Nephron progenitor cell (in vitro differentiated cells): Measurements from ENCODE around the gene FKBP14.

Source experiments
- DNase-seq: peaks from one replicate; pipeline ENCODE4 v3.0.0; 2021
- H3K27ac Mint-ChIP-seq: 2 replicates; pipeline ENCODE4 v1.8.0; 2021; ENCODE audit warnings: mild to moderate bottlenecking, moderate library complexity, mixed read lengths
- H3K27me3 Mint-ChIP-seq: 2 replicates; pipeline ENCODE4 v1.8.0; 2021; ENCODE audit warnings: mild to moderate bottlenecking, low read depth, mixed read lengths; ENCODE audit not compliant: poor library complexity
- H3K36me3 Mint-ChIP-seq: 2 replicates; pipeline ENCODE4 v1.8.0; 2021; ENCODE audit warnings: low read depth, mixed read lengths
- H3K4me1 Mint-ChIP-seq: 2 replicates; pipeline ENCODE4 v1.8.0; 2021; ENCODE audit warnings: mixed read lengths
- H3K4me3 Mint-ChIP-seq: 2 replicates; pipeline ENCODE4 v1.8.0; 2021; ENCODE audit warnings: mild to moderate bottlenecking, moderate library complexity, mixed read lengths
- H3K9me3 Mint-ChIP-seq: 2 replicates; pipeline ENCODE4 v1.8.0; 2021; ENCODE audit warnings: mild to moderate bottlenecking, moderate library complexity, mixed read lengths
- TF ChIP-seq, protein P1 (sequence below): fragments of 200-600 bp; sonication (generic); IDR thresholded peaks from 2 replicates; pipeline ENCODE4 v1.5.0; 2021; ENCODE audit warnings: antibody characterized with exemption

FKBP14 gene

DNA sequence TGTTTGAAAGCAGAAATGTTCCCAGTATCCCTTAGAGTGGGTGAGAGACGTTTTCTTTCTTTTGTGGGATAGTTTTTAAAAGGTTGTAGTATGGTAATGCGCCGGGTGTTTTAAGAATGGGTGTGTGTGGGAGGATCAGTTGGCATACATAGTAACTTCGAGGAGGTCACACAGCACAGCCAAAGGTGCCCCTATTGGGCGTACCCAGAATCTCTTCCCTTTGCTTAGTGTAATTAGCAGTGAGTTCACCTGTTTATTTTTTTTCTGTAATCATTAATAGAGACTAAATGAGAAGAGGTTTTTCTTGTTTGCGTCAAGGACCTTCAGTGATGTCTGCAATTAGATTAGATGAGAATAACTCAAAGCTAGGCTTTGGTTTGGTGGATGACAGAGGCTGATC, 3.2 kb upstream of the FKBP14 start:
- H3K27me3 Mint-ChIP-seq = no peaks in the 10 kb centered on the region
- TF ChIP-seq, protein P1, sequence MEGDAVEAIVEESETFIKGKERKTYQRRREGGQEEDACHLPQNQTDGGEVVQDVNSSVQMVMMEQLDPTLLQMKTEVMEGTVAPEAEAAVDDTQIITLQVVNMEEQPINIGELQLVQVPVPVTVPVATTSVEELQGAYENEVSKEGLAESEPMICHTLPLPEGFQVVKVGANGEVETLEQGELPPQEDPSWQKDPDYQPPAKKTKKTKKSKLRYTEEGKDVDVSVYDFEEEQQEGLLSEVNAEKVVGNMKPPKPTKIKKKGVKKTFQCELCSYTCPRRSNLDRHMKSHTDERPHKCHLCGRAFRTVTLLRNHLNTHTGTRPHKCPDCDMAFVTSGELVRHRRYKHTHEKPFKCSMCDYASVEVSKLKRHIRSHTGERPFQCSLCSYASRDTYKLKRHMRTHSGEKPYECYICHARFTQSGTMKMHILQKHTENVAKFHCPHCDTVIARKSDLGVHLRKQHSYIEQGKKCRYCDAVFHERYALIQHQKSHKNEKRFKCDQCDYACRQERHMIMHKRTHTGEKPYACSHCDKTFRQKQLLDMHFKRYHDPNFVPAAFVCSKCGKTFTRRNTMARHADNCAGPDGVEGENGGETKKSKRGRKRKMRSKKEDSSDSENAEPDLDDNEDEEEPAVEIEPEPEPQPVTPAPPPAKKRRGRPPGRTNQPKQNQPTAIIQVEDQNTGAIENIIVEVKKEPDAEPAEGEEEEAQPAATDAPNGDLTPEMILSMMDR = no peak
- DNase-seq = no peak

GRCh38 chr7:30028749-30029635, 2.5 kb upstream of the FKBP14 start:
- Mint-ChIP-seq H3K4me3 (no peak overlapping the region), H3K27me3 (no peaks in the 10 kb centered on the region), H3K27ac (peak overlapping the region; percentile 98), H3K36me3 (peaks cover under 1% of the 10 kb centered on the region), H3K4me1 (peaks cover 34% of the 10 kb centered on the region), H3K9me3 (no peaks in the 10 kb centered on the region)
- DNase-seq = no peak
- TF ChIP-seq, protein P1 = no peak

More for the DNA sequence above, 3.2 kb upstream of the FKBP14 start:
- no peaks in the 10 kb centered on the region for H3K9me3 Mint-ChIP-seq
- H3K4me3 Mint-ChIP-seq = no peak overlapping the region
- H3K4me1 Mint-ChIP-seq = peaks cover 36% of the 10 kb centered on the region
- H3K27ac Mint-ChIP-seq = peak overlapping the region; percentile 98
- peaks cover 7% of the 10 kb centered on the region for H3K36me3 Mint-ChIP-seq

DNA sequence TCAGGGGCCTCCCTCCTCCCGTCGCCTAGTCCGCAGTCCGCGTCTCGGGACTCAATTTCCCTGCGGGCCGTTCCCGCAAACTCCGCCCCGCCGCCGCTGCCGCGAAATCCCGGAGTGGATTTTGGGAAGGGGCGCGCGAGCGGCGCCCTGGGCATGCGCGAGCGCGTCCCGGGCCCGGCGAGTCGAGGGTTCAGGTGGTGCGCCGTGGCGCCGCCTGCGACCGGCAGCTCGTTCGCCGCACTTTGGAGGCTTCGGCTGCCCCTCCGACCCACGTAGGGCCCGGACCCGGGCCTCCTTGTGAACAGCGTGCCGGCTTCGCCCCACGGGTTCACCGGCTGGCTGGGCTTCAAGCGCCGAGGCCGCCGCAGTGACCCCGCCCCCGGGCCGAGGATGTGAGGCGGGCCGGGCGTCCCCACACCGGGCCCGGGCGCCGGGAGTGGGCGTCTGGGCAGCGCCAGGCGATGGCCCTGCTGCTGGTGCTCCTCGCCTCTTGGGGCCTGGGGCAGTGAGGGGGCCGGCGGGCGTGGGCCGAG, 1.8 kb upstream of the FKBP14 start, which contains the start of gene PLEKHA8:
Gene PLEKHA8 (plus strand): TSS at position 197 of the 533 bp plus-strand sequence. CDS start 351 bp downstream, outside the sequence.
- Mint-ChIP-seq H3K36me3 (peaks cover 8% of the 10 kb centered on the region), H3K27me3 (no peaks in the 10 kb centered on the region), H3K27ac (peak within 1 kb of the TSS; percentile 98), H3K4me3 (peak within 1 kb of the TSS; percentile 94), H3K9me3 (no peaks in the 10 kb centered on the region), H3K4me1 (peaks cover 39% of the 10 kb centered on the region)
- peak; percentile 92 for DNase-seq
- TF ChIP-seq, protein P1 = no peak

GRCh38 chr7:30027740-30028215, 1.3 kb upstream of the FKBP14 start:
- Mint-ChIP-seq H3K36me3 (peaks cover 13% of the 10 kb centered on the region), H3K4me3 (peak overlapping the region; percentile 94)
- TF ChIP-seq, protein P1 = no peak

GRCh38 chr7:30027065-30027456, 559 bp upstream of the FKBP14 start:
- no peak for DNase-seq
- H3K36me3 Mint-ChIP-seq = peaks cover 20% of the 10 kb centered on the region
- H3K27ac Mint-ChIP-seq = peak overlapping the region; percentile 82
- TF ChIP-seq, protein P1 = no peak
- peak overlapping the region; percentile 94 for H3K4me3 Mint-ChIP-seq
- peaks cover 39% of the 10 kb centered on the region for H3K4me1 Mint-ChIP-seq
- no peaks in the 10 kb centered on the region for H3K9me3 Mint-ChIP-seq
- H3K27me3 Mint-ChIP-seq = no peaks in the 10 kb centered on the region

More at GRCh38 chr7:30027740-30028215, 1.3 kb upstream of the FKBP14 start:
- peaks cover 39% of the 10 kb centered on the region for H3K4me1 Mint-ChIP-seq
- no peak for DNase-seq
- no peaks in the 10 kb centered on the region for H3K27me3 Mint-ChIP-seq
- H3K9me3 Mint-ChIP-seq = no peaks in the 10 kb centered on the region
- peak overlapping the region; percentile 49 for H3K27ac Mint-ChIP-seq
